Activated CD4-positive, alpha-beta memory T cell treated with anti-CD3 and anti-CD28 coated beads, Interleukin-2, amount 10 ng/mL, durations not matched to agents 7 days and 5 days (primary cell): ENCODE results near the gene TAOK1. TPM values are rescaled to one million over a fixed set of nuclear protein-coding genes. Genes with fewer than 3 reads are reported as not detected.
"Not testable (repeated sequence)": the region's sequence is repeated elsewhere in the genome, so short reads cannot be mapped to it uniquely, and the experiment has no call there.

Experiments
- CTCF ChIA-PET: fragments of 350-600 bp; sonication (Branson Sonifier 250); formaldehyde crosslinking; loops from one replicate; lab custom pipeline; 2021; ENCODE audit warnings: antibody characterized with exemption, inconsistent platforms; lab: Charles Lee
- POLR2A ChIA-PET: fragments of 350-600 bp; sonication (Branson Sonifier 250); formaldehyde crosslinking; loops from one replicate; lab custom pipeline; 2021; ENCODE audit warnings: antibody characterized with exemption; lab: Charles Lee
- DNase-seq: peaks from one replicate; pipeline ENCODE4 v3.0.0-alpha.2; 2020
- H3K27ac Mint-ChIP-seq: one replicate; pipeline ENCODE4 v1.8.0; 2021; ENCODE audit warnings: mild to moderate bottlenecking, mixed read lengths
- H3K27me3 Mint-ChIP-seq: one replicate; pipeline ENCODE4 v1.8.0; 2021; ENCODE audit warnings: mixed read lengths
- H3K36me3 Mint-ChIP-seq: one replicate; pipeline ENCODE4 v1.8.0; 2021; ENCODE audit warnings: low read depth, mixed read lengths
- H3K4me1 Mint-ChIP-seq: one replicate; pipeline ENCODE4 v1.8.0; 2021; ENCODE audit warnings: mixed read lengths
- H3K4me3 Mint-ChIP-seq: one replicate; pipeline ENCODE4 v1.8.0; 2021; ENCODE audit warnings: mild to moderate bottlenecking, mixed read lengths
- H3K9me3 Mint-ChIP-seq: one replicate; pipeline ENCODE4 v1.8.0; 2021; ENCODE audit warnings: mixed read lengths
- total RNA-seq, 2 experiments: library from RNA; stranded (reverse); gene quantifications; one replicate each; pipeline ENCODE4 v1.2.3, GENCODE V29; 2021

TAOK1 gene
- total RNA-seq, 2 experiments from 2014 or later = 50.0 to 51.0 TPM

- ChIA-PET CTCF (no interaction called here), POLR2A (no interaction called here)
- Mint-ChIP-seq H3K36me3 (peaks cover 34% of the 10 kb centered on the region), H3K4me1 (no peaks in the 10 kb centered on the region), H3K4me3 (no peak overlapping the region), H3K27me3 (no peaks in the 10 kb centered on the region), H3K27ac (no peak overlapping the region), H3K9me3 (no peaks in the 10 kb centered on the region)
- no peak for DNase-seq
These were observed 84.1 kb downstream of the TAOK1 start for GRCh38 chr17:29474297-29474696.

GRCh38 chr17:29475891-29476290, 85.7 kb downstream of the TAOK1 start:
- no peak overlapping the region for H3K27ac Mint-ChIP-seq
- no peak overlapping the region for H3K4me3 Mint-ChIP-seq
- H3K36me3 Mint-ChIP-seq = peaks cover 31% of the 10 kb centered on the region
- H3K27me3 Mint-ChIP-seq = no peaks in the 10 kb centered on the region
- ChIA-PET CTCF (interaction anchor here (0.6 kb wide), 2 partner anchors 643 to 1763 kb away, joined by 3 to 4 read pairs; no protein-coding TSS in a partner anchor), POLR2A (no interaction called here)
- no peak for DNase-seq
- no peaks in the 10 kb centered on the region for H3K4me1 Mint-ChIP-seq
- no peaks in the 10 kb centered on the region for H3K9me3 Mint-ChIP-seq

- H3K4me3 Mint-ChIP-seq, H3K27me3 Mint-ChIP-seq, H3K9me3 Mint-ChIP-seq, H3K4me1 Mint-ChIP-seq, POLR2A ChIA-PET, DNase-seq, H3K27ac Mint-ChIP-seq, CTCF ChIA-PET: not testable (repeated sequence)
- peaks cover 15% of the 10 kb centered on the region for H3K36me3 Mint-ChIP-seq
These were observed 90.2 kb downstream of the TAOK1 start for GRCh38 chr17:29480249-29480928.

GRCh38 chr17:29483503-29483902, 93.3 kb downstream of the TAOK1 start:
- Mint-ChIP-seq H3K4me3 (no peak overlapping the region), H3K9me3 (no peaks in the 10 kb centered on the region), H3K27me3 (no peaks in the 10 kb centered on the region), H3K36me3 (peaks cover 14% of the 10 kb centered on the region), H3K27ac (no peak overlapping the region), H3K4me1 (no peaks in the 10 kb centered on the region)
- DNase-seq = no peak
- POLR2A ChIA-PET = interaction anchor here (0.9 kb wide), 1 partner anchor 11 kb away, joined by 3 read pairs; no protein-coding TSS in a partner anchor
- CTCF ChIA-PET = interaction anchor here (1.1 kb wide), 1 partner anchor 113 kb away, joined by 4 read pairs; no protein-coding TSS in a partner anchor

- ChIA-PET POLR2A (interaction anchor here (1.0 kb wide), 1 partner anchor 11 kb away, joined by 3 read pairs; no protein-coding TSS in a partner anchor), CTCF (interaction anchor here (1.5 kb wide), 1 partner anchor 125 kb away, joined by 8 read pairs; no protein-coding TSS in a partner anchor)
- Mint-ChIP-seq H3K27me3 (no peaks in the 10 kb centered on the region), H3K4me3 (no peak overlapping the region), H3K36me3 (peaks cover 48% of the 10 kb centered on the region), H3K4me1 (peaks cover 3% of the 10 kb centered on the region), H3K9me3 (no peaks in the 10 kb centered on the region), H3K27ac (no peak overlapping the region)
- no peak for DNase-seq
These were observed 104.8 kb downstream of the TAOK1 start for GRCh38 chr17:29495011-29495410.

- no peak overlapping the region for H3K27ac Mint-ChIP-seq
- no peaks in the 10 kb centered on the region for H3K9me3 Mint-ChIP-seq
- CTCF ChIA-PET = interaction anchor here (0.6 kb wide), 1 partner anchor 8 kb away, joined by 3 read pairs; no protein-coding TSS in a partner anchor
- no peak overlapping the region for H3K4me3 Mint-ChIP-seq
- POLR2A ChIA-PET = interaction anchor here (0.6 kb wide), 1 partner anchor 430 kb away, joined by 3 read pairs; no protein-coding TSS in a partner anchor
- H3K4me1 Mint-ChIP-seq = no peaks in the 10 kb centered on the region
- no peaks in the 10 kb centered on the region for H3K27me3 Mint-ChIP-seq
- DNase-seq = no peak
- H3K36me3 Mint-ChIP-seq = peaks cover 53% of the 10 kb centered on the region
These were observed 114.5 kb downstream of the TAOK1 start for GRCh38 chr17:29504711-29505110.

- no peaks in the 10 kb centered on the region for H3K4me1 Mint-ChIP-seq
- H3K27me3 Mint-ChIP-seq = no peaks in the 10 kb centered on the region
- H3K27ac Mint-ChIP-seq = no peak overlapping the region
- POLR2A ChIA-PET = no interaction called here
- no peak overlapping the region for H3K4me3 Mint-ChIP-seq
- CTCF ChIA-PET = no interaction called here
- H3K9me3 Mint-ChIP-seq = no peaks in the 10 kb centered on the region
- no peak for DNase-seq
- peaks cover 56% of the 10 kb centered on the region for H3K36me3 Mint-ChIP-seq
These were observed 115.7 kb downstream of the TAOK1 start for GRCh38 chr17:29505836-29506235.

- ChIA-PET POLR2A (no interaction called here), CTCF (no interaction called here)
- Mint-ChIP-seq H3K4me3 (no peak overlapping the region), H3K9me3 (no peaks in the 10 kb centered on the region), H3K27ac (no peak overlapping the region), H3K4me1 (no peaks in the 10 kb centered on the region), H3K36me3 (peaks cover 38% of the 10 kb centered on the region), H3K27me3 (no peaks in the 10 kb centered on the region)
- DNase-seq = no peak
These were observed 120.8 kb downstream of the TAOK1 start for GRCh38 chr17:29510953-29511352.

- H3K27me3 Mint-ChIP-seq = no peaks in the 10 kb centered on the region
- POLR2A ChIA-PET = no interaction called here
- no peak overlapping the region for H3K4me3 Mint-ChIP-seq
- H3K27ac Mint-ChIP-seq = no peak overlapping the region
- no peaks in the 10 kb centered on the region for H3K4me1 Mint-ChIP-seq
- CTCF ChIA-PET = interaction anchor here (0.7 kb wide), 1 partner anchor 188 kb away, joined by 3 read pairs; no protein-coding TSS in a partner anchor
- DNase-seq = no peak
- H3K9me3 Mint-ChIP-seq = no peaks in the 10 kb centered on the region
- H3K36me3 Mint-ChIP-seq = peaks cover 39% of the 10 kb centered on the region
These were observed 124.6 kb downstream of the TAOK1 start for GRCh38 chr17:29514792-29515191.

GRCh38 chr17:29518359-29518758, 128.2 kb downstream of the TAOK1 start:
- Mint-ChIP-seq H3K36me3 (peaks cover 36% of the 10 kb centered on the region), H3K27me3 (no peaks in the 10 kb centered on the region), H3K27ac (no peak overlapping the region), H3K4me3 (no peak overlapping the region), H3K4me1 (no peaks in the 10 kb centered on the region), H3K9me3 (no peaks in the 10 kb centered on the region)
- POLR2A ChIA-PET = no interaction called here
- DNase-seq = no peak
- CTCF ChIA-PET = interaction anchor here (1.2 kb wide), 1 partner anchor 148 kb away, joined by 4 read pairs; no protein-coding TSS in a partner anchor

GRCh38 chr17:29524692-29525091, 134.5 kb downstream of the TAOK1 start:
- Mint-ChIP-seq H3K9me3 (no peaks in the 10 kb centered on the region), H3K4me3 (no peak overlapping the region), H3K4me1 (no peaks in the 10 kb centered on the region), H3K27ac (no peak overlapping the region), H3K36me3 (peaks cover 29% of the 10 kb centered on the region), H3K27me3 (no peaks in the 10 kb centered on the region)
- ChIA-PET CTCF (interaction anchor here (0.6 to 1.8 kb wide), 4 partner anchors 11 to 243 kb away, joined by 3 to 8 read pairs (median 4); no protein-coding TSS in a partner anchor), POLR2A (no interaction called here)
- DNase-seq = no peak

GRCh38 chr17:29526322-29526721, 136.2 kb downstream of the TAOK1 start:
- Mint-ChIP-seq H3K27ac (no peak overlapping the region), H3K36me3 (peaks cover 34% of the 10 kb centered on the region), H3K9me3 (no peaks in the 10 kb centered on the region), H3K27me3 (no peaks in the 10 kb centered on the region), H3K4me1 (no peaks in the 10 kb centered on the region), H3K4me3 (no peak overlapping the region)
- CTCF ChIA-PET = interaction anchor here (1.3 kb wide), 1 partner anchor 10 kb away, joined by 6 read pairs; no protein-coding TSS in a partner anchor
- DNase-seq = no peak
- POLR2A ChIA-PET = no interaction called here

- Mint-ChIP-seq H3K27me3 (no peaks in the 10 kb centered on the region), H3K4me1 (no peaks in the 10 kb centered on the region), H3K9me3 (no peaks in the 10 kb centered on the region), H3K27ac (no peak overlapping the region), H3K4me3 (no peak overlapping the region), H3K36me3 (peaks cover 35% of the 10 kb centered on the region)
- DNase-seq = no peak
- ChIA-PET CTCF (interaction anchor here (0.8 to 4.2 kb wide), 6 partner anchors 11 to 354 kb away, joined by 3 to 50 read pairs (median 3); partner anchors contain the start of gene MYO18A), POLR2A (interaction anchor here (1.2 to 2.2 kb wide), 3 partner anchors 11 to 143 kb away, joined by 3 to 4 read pairs (median 3); partner anchors contain the start of genes ABHD15 and TAOK1)
These were observed 143.8 kb downstream of the TAOK1 start for GRCh38 chr17:29533976-29534375.
